SK-N-MC (cell line): ENCODE results near the gene TSPOAP1.

Source experiments
- EZH2 ChIP-seq: fragments of 200-600 bp; sonication (generic); IDR thresholded peaks from one replicate; pipeline ENCODE4 v1.6.1; 2017; ENCODE audit warnings: antibody characterized with exemption
- POLR2AphosphoS5 ChIP-seq: IDR thresholded peaks from 2 replicates; pipeline ENCODE4 v1.6.1; 2012; ENCODE audit warnings: mild to moderate bottlenecking, low read depth, low read length, borderline replicate concordance

- TF ChIP-seq EZH2 (no peak), POLR2AphosphoS5 (no peak)
Measured at GRCh38 chr17:58309918-58310259, 18.7 kb downstream of the TSPOAP1 start.
